CD4-positive, alpha-beta T cell treated with Interleukin-12 subunit alpha and Interleukin-12 subunit beta, for 1 hour (primary cell): ENCODE measurements around the gene TMOD4.

Experiments used
- DNase-seq: peaks from one replicate; pipeline ENCODE4 v3.0.0-alpha.2; 2020

Gene TMOD4

GRCh38 chr1:151137789-151138188 is 38.0 kb downstream of the TMOD4 start:
- DNase-seq: no peak

- no peak for DNase-seq
Observed at GRCh38 chr1:151135433-151136385, 40.1 kb downstream of the TMOD4 start.

- DNase-seq: no peak
Observed at GRCh38 chr1:151134991-151135390, 40.8 kb downstream of the TMOD4 start.

- DNase-seq: no peak
Observed at GRCh38 chr1:151134396-151134795, 41.4 kb downstream of the TMOD4 start.

- no peak for DNase-seq
Observed at GRCh38 chr1:151133018-151133806, 42.6 kb downstream of the TMOD4 start.

GRCh38 chr1:151132335-151133017 is 43.3 kb downstream of the TMOD4 start:
- DNase-seq: no peak

GRCh38 chr1:151131701-151132334 is 44.0 kb downstream of the TMOD4 start:
- no peak for DNase-seq

GRCh38 chr1:151130987-151131586 is 44.7 kb downstream of the TMOD4 start:
- peak; percentile 76 for DNase-seq

- no peak for DNase-seq
Observed at GRCh38 chr1:151128800-151129199, 47.0 kb downstream of the TMOD4 start.

- DNase-seq: no peak
Observed at GRCh38 chr1:151124763-151125403, 50.9 kb downstream of the TMOD4 start.
